GM18873 (cell line): ENCODE measurements around the gene SCAMP2.

Experiments used
- ATAC-seq: cut with Tn5 transposase; IDR thresholded peaks from one replicate; pipeline ENCODE4 v1.9.1; 2021; ENCODE audit warnings: mild to moderate bottlenecking, moderate library complexity, moderate number of reproducible peaks; ENCODE audit not compliant: unreplicated experiment, low FRiP score

SCAMP2 gene

DNA sequence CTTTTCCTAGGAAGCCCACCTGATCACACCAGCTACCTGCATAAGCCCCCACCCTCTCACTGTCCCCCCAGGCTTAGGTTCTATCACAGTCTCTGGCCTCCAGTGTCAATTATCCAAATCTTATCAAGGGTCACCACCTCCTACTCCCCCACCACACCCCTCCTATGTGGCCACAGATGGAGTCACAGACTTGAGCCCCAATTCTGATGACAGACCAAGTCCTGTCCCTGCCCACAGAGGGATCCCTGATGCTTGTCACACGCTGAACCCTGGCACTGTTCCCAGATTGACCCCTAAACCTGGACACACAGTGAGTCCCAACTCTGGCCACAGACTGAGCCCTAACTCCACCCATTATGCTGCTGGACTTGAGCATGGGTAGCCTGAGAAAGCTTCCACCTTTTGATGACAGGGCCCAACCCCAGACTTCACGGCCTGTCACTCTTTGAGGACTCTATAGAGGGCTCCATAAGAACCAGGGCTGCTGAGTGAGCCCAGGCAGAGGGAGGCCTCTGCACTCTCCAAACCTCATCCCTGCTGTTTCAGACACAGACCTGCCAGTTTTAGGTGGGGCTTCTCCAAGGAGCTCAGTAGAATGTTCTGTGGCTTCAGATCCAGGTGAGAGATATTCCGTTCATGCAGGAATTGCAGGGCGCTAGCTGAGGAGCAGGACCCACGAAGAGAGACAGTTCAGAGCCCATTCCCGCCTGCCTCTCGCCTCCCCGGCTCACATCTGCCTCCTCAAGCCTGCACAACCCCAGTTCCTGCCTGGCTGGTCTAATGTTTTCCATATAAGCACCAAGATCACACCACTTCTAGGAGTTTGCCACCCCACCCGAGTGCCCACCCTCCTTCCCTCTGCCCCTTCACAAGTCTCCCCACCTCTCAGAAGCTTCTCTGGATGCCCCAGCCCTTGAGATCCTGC lies 32.1 kb downstream of the SCAMP2 start:
- ATAC-seq = no peak

DNA sequence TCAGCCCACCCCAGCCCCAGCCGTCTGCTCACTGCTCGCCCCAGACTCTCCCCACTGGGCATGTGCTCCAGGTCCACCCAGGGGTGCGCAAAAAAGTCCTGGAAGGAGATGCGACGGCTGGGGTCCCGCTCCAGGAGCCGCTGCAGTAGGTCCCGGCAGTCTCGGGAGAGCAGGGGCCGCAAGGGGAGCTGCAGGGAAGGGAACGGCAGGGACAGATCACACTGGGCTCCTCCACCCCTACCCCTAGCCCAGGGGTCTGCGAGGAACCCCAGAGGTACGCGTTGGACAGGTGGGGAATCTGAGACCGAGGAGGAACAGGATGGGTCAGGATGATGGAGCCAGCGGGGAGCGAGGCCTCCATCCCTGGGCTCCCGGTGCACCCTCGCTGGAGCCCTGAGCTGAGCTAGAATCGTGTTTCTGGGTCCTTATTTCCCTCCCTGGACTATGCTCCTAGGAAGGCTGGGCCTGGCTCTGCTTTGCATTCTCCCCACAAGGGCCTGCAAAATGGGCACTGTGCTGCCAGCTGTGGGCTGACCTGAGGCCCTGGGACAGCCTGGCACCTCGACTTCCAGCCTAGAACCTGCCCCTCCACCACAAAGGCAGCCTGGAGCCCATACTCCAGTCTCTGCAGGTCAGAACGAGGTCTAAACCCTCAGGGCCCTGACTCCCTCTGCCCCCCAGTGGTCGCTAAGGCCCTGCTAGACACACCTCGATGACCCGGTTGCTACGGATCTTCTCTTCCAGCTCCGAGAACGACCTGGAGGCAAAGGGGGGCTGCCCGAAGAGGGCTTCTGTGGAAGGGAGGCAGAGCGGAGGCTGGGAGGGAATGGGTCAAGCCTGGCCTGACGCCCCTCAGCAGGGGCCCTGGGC lies 33.4 kb downstream of the SCAMP2 start:
- no peak for ATAC-seq

DNA sequence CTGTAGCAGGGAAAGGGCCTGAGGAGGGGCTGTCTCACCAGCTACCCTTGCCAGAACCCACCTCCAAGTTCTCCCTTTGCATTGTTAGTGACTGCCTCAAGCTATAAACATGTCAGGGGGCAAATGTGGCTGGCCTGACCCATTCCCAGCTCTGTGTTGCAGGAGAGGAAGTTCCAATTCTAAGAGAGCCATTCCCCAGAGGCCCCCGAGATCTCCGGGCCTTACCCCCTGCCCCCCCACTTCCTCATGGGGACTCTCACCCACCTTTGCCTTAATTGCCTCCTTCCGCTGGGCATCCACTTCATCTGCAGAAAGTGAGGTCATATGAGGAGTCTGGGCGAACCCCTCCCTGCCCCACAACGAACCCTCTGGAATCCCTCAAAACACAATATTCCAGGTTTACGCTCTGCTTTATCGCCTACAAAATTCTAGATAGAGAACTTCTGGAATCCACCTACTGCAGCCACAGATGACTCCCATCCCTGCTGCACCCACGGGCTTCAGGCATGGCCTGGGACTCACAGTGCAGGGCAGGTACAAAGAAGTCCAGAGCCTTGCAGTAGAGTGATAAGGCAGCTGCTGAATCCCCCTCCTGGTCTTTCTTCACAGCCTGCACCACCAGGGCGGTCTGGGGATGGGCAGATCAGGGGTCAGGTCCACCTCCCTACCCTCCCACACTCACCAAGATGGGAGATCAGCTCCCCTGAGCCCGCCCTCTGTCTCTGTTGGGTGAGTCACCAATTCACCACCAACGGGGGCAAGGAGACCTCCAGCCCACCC lies 34.2 kb downstream of the SCAMP2 start:
- ATAC-seq = no peak

DNA sequence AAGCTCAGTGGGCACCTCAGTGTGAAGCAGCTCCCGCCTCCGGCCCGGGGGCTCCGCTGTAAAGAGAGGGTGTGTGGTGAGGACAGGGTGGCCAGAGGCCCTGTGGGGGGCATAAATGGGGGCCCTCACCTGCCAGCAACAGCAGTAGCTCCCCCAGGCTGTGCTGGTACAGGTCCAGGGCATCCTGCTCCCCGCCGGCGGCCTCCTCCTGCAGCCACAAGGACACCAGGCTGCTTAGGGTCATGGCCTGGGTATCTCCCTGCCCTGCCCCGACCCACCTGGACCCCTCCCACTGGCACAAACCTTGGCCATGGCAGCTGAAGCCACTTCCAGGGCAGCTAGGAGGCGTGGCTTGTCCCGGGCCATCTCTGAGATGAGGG lies 35.0 kb downstream of the SCAMP2 start:
- ATAC-seq = no peak

DNA sequence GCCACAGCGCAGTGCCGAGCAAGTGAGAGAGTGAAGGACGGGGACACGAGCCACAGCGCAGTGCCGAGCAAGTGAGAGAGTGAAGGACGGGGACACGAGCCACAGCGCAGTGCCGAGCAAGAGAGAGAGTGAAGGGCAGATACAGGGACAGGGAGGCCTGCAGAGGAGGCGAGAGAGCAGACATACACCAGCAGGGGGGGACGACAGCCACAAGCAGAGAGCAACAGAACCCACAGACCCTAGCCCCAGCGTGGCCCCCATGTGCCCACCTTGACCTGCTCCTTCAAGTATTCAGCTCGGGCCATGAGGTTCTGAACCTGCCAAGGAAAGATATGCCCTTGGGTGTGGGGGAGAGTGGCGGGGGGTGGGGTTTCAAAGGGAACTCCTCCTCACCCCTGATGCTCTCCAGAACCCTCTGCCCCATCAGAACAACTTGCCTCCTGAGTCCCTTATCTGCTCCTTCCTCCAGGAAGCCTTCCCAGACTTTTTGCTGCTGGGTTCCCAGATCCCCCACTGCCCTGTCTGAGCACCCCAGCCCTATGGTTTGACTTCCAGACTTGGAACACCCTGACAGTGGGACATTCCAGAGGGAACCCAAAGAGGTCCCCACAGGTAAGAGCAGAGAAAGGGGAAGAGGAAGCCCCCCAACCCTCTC lies 35.6 kb downstream of the SCAMP2 start:
- no peak for ATAC-seq

DNA sequence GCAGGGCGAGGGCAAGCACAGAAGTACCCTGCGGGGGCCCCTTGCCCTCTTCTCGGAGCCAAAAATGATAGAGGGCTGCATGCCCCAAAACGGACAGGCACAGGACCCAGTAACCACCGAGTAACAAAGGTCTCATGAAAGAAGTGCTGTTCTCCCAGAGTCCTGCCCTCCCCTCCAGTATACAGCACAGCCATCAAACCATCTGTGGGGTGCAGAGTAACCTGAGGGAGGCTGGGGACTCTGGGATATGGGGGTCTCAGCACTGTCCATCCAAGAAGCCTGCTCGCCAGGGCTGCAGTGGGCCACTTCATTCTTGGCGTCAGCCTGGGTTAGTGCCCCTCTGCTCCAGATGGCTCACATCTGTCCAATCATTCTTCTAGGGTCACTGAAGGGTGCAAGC lies 36.3 kb downstream of the SCAMP2 start:
- no peak for ATAC-seq

DNA sequence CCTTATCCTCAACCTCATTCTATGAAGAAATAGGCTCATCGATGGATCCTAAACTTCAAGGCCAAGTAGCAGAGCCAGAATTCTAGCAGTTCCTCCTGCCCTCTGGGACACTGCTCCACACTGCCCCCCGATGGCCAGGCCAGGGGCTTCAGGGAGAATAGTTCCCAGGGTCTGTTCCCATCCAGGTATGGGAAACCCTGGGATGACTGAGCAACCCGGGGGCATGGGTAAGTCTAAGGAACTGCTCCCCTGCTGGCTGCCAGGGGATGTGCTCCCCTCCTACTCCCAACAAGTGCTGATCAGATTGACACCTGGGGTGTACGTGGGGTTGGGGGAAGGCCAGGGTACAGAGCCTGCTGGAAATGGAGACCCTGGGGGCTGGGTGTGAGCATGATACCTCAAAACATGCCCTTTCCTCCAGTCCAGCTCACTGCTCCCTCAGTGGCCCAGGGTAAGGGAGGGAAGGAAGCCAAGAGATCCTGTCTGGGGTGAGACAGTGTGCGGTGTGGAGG lies 37.8 kb downstream of the SCAMP2 start:
- ATAC-seq = no peak

DNA sequence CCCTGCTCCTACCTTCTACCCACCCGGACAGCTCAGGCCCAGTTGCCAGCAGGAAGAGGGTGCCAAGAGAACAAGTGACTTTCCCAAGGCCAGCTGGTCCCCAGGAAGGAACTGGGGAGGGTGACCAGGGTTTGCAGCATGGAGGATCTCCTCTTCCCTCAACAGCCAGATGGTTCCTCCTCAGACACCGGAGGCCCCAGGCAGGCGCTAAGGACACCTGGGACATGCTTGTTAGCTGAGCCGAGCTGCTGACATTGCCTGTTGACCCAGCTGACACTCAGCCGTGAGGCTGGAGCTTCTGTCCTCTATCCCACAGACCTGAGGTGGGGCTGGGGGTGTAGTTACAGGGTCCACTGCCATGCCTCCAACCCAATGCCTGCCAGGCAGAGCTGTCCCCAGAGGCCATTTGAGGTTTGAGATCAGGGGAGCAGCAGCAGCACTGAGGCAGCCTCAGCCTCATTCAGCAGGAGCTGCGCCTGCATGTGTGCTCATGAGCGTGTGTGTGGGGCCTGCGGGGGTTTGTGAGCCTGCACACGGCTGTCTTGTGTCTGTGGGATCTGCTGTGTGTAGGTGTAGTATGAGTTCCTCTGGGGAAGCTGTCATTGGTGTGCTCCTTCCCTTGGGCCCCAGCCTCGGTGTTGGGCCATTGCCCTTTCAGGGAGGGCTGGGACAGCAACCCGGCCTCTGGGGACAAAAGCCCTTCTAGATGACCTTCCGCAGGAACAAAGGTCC lies 39.6 kb downstream of the SCAMP2 start:
- no peak for ATAC-seq

DNA sequence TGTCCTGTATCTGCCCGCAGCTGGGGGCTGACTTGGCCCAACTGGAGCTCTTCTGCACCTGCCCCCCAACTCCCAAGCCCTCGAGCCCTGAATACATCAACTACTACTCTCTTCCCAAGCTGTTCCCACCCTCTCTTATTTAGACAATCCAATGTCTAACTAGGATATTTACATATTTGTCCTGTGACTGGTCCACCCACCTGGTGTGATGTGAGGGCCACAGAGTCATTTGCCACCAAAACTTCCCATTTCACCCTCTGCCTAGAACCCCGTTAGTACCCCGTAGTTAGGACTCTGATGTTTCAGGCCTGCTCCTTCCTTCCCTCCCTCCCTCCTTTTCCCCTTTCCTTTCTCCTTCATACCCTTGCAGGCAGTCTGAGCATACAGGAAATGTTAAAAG lies 40.3 kb downstream of the SCAMP2 start:
- ATAC-seq = no peak

DNA sequence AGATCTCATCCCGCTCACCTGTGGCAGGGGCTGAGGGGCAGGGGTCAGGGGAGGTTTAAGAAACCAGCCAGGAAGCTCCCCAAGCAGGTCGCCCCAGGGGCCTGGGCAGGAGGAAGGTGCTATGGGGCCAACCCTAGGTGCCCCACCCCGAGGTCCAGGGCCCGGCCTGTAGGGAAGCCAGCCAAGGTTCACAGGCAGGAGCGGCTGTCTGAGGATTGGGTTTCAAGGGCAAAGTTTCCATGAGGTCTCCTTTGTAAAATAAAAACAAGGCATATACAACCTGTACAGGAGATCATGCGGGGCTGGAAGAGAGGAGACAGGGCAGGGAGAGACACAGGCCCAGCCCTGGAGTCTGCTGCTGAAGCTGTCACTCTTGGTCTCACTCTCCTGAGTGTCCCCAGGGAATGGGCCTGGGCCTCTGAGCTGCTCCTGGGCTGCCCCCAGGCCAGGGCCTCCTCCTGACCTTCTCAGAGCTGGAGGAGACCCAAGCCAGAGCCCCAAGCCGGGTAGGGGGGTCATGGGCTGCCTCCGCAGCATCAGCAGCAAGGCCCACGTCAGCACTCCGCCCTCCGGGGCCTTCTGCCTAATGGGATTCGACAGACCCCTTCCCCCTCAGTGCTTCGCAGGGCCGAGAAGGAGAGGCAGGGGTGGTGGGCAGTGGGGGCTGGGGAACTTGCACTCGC lies 41.2 kb downstream of the SCAMP2 start:
- no peak for ATAC-seq

DNA sequence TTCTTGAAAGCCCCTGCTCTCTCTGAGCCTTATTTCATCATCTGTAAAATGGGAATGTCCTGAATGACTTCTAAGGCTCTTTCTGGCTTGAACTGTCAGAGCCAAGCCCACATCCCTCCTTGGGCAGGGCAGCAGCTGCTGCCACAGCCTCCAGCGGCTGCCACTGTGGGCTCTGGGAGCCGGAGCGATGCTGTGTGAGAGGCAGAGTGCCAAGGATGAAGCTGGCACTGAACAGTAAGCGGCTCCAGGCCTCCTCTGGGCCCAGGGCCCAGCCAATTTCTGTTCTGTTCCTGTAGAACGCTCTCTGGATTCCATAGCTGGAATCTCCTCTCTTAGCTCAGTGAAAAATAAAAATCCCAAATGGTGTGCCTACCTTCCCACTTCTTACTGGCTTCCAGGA lies 42.3 kb downstream of the SCAMP2 start:
- ATAC-seq = no peak

DNA sequence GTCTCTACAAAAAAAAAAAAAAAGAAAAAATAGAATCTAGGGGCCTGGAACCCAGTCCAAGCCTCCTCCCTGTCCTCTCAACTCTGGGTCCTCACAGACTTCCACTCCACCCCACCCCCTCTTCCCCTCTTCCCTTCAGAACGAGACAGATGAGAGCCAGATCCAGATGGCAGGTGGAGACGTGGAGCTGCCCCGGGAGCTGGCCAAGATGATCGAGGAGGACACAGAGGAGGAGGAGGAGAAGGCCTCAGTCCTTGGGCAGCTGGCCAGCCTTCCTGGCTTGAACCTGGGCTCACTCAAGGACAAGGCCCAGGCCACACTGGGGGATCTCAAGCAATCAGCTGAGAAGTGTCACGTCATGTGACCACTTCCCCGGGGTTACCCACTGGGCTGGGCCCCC lies 43.2 kb downstream of the SCAMP2 start:
- no peak for ATAC-seq

DNA sequence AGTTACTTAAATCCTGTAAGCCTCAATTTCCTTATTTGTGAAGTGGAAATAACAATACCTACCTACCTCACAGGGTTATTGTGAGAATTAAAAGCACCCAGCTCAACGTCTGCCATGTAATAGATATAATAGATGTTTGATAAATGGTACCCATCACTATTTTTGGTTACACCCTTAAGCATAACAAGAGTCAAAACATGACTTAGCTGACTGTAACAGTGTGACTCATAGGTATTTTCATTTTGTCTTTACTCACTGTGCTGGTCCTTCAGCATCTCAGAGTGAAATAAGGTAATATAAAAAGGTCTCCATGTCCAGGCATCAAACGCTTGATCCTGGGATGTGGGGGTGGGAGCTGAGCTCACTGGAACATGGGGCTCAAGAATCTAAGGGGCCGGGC lies 43.7 kb downstream of the SCAMP2 start:
- ATAC-seq = no peak

DNA sequence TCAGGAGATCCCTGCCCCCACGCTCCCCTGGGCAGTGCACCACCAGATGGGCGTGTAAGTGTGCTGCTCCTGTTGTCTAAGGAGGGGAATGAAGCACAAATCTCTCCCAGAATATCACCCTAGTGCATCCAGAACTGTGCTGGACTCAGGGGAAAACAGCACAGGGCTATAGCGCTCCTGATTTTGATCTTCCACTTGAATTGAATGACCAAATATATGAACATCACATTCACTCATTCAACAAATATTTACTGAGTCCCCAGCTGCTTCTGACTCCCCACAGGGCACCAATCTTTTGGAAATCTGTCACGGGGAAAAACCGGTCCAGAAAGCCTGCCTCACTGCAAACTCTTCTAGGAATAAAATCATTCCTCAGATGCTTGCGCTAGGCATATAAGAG lies 44.3 kb downstream of the SCAMP2 start:
- no peak for ATAC-seq

DNA sequence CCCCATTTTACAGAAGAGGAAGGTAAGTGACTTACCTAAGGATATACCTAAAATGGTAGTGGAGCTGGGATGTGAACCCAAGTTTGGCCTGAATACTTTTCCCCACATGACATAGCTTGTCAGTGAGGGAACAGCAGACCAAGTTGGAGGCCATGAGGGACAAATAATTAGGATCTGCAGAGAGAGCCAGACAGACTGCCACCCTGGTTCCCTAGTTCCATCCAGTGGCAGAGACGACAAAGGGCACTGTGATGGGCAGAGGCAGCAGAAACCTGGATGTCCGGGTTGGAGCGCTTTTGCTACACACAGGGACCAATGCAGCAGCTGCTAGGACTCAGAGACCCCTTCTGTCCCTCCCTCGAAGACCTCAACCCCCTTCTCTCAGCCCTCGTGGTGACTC lies 45.6 kb downstream of the SCAMP2 start:
- ATAC-seq = no peak

DNA sequence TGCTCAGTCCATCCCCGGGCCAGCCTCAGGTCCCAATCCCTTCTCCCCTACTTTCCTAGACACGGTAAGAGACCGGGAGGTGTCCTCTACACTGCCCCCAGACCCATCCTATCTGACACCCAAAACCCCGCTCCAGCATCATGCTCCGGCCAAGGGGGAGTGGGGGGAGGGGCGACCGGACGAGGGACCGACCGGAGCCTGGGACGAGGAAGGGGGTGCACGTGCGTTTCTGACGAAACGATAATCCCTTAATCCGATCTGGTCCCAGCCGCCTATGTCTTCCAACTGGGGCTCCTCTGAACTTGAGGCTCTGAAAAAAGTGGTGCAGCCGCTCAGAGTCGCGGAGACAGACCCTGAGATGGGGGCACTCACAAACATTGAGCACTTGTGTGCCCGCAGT lies 46.2 kb downstream of the SCAMP2 start:
- no peak for ATAC-seq

DNA sequence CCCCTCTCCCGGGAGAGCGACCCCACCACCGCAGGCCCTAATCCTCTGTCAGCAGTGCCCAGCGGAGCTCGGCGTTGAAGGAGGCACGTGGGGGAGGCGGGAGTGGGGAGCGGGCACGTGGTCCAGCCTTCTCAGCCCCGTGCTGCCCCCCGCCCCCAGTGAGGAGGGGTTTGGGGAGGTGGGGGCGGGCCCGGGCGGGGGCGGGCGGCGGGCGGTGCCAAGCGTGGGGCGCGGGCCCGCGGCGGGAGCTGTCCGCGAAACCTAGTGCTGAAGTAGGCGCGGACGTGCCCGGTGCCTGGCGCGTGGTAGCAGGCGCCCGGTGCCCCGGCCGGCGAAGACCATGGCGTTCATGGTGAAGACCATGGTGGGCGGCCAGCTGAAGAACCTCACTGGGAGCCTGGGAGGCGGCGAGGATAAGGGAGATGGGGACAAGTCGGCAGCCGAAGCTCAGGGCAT lies 46.8 kb downstream of the SCAMP2 start, which contains the start of gene CPLX3:
CPLX3 (plus strand) TSS at position 264 of the 456 bp plus-strand sequence; CDS start at position 341, 77 bp downstream.
- ATAC-seq = no peak

DNA sequence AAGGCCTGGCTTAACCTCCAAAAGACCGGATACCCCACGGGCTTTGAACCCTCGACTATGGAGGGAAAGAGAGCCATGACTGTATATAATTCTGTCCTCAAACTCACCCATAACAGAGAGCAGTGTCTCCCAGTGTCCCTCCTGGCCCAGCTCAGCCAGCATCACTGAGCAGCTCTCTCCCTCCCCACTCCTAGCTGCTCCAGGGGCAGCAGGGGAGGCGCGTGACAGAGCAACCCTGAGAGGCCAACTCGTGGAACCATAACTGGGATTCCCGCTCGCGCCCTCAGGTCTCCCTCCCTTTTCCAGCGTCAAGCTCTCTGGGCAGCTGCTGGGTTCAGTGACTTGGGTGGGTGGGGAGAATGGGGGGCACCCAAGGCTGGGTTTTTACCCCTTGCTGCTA lies 47.3 kb downstream of the SCAMP2 start:
- no peak for ATAC-seq

DNA sequence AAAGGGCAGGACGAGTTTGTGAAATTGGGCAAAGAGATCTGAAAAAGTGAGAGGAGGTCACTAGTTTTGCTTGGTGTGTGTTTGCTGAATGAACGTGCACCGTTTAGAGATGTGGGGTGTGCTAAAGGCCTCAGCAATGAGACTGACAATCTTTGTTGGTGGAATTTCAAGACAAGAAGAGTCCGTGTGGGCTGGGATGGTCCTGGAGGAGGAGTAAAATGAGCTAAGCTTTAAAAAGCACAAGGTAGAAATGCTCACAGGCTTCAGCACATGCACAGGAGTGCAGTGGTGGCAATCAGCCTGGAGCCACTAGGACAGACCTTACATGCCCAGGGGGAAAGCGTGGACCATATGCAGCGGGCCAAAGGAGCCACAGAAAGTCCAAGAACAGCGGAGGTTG lies 48.2 kb downstream of the SCAMP2 start:
- no peak for ATAC-seq
